ENCODE results near the gene MTERF4. TPM values are rescaled to one million over a fixed set of nuclear protein-coding genes. Genes with fewer than 3 reads are reported as not detected.

The MTERF4 gene
- total and polyA plus RNA-seq, 2 of the 13 experiments (the other 11 are each of a cell fraction or from before 2014, with no cell fraction given), result 50.5 to 59.8 TPM

DNA sequence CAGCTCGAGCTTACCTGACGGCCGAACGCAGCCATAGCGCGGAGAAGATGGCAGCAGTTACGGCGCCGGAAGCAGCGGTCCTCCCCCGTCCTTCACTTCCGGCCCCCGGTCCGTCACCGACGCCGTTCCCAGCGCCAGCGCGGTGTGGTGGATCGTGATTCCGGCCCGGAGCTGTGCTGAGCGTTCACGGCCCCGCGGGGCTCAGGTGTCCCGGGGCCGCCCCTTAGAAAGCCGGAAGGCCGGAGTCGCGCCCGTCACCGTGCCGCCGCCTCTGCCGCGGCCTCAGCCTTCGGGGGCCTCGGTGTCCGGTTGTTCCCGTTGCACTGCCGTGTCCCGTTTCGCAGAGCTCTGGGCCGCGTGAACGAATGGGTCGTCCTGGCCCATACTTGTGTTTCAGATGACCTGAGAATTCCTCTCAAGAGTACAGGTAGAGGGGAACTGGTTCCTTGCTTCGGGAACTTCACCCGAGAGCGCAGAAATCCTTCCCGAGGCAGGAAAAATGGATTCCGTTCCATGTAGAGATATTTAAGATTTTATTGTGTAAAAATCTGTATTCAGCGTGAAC, at the start of gene MTERF4 (continued):
- TF ChIP-seq, protein P1, sequence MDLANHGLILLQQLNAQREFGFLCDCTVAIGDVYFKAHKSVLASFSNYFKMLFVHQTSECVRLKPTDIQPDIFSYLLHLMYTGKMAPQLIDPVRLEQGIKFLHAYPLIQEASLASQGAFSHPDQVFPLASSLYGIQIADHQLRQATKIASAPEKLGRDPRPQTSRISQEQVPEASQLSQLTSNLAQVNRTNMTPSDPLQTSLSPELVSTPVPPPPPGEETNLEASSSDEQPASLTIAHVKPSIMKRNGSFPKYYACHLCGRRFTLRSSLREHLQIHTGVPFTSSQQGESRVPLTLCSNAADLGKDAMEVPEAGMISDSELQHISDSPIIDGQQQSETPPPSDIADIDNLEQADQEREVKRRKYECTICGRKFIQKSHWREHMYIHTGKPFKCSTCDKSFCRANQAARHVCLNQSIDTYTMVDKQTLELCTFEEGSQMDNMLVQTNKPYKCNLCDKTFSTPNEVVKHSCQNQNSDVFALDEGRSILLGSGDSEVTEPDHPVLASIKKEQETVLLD (CRISPR knock-in tag; IDR thresholded peaks at IDR 0.05; ENCODE audit: low read depth), result peak; percentile 100
- TF ChIP-seq ZNF83 (CRISPR knock-in tag; IDR thresholded peaks at IDR 0.05; ENCODE audit: borderline replicate concordance) (no peak; the same call in 1 of the 2 replicates), ARID4A (CRISPR knock-in tag; IDR thresholded peaks at IDR 0.05; ENCODE audit: borderline replicate concordance) (peak; percentile 99), ZSCAN29 (CRISPR knock-in tag; conservative IDR thresholded peaks at IDR 0.05) (peak; percentile 94; the same call in 1 of the 2 replicates), ZFP36 (IDR thresholded peaks at IDR 0.05; ENCODE audit: borderline replicate concordance, low read depth, low read length, partially characterized antibody) (peak; percentile 35), FOXM1 (CRISPR knock-in tag; IDR thresholded peaks at IDR 0.05) (peak; percentile 96), ZNF335 (CRISPR knock-in tag; IDR thresholded peaks at IDR 0.05) (peak; percentile 97), ZNF773 (CRISPR knock-in tag; IDR thresholded peaks at IDR 0.05; ENCODE audit: borderline replicate concordance) (peak; percentile 82; the same call in 1 of the 2 replicates), THYN1 (CRISPR knock-in tag; IDR thresholded peaks at IDR 0.05; ENCODE audit: borderline replicate concordance, low read depth) (no peak), PRDM4 (CRISPR knock-in tag; IDR thresholded peaks at IDR 0.05; ENCODE audit: borderline replicate concordance) (peak; percentile 83), ZNF746 (CRISPR knock-in tag; IDR thresholded peaks at IDR 0.05) (peak; percentile 91), KMT2A (CRISPR knock-in tag; IDR thresholded peaks at IDR 0.05) (peak; percentile 100), MAF1 (CRISPR knock-in tag; IDR thresholded peaks at IDR 0.05; ENCODE audit: borderline replicate concordance) (peak; percentile 98), SIX4 (CRISPR knock-in tag; IDR thresholded peaks at IDR 0.05) (peak; percentile 94), ZNF10 (CRISPR knock-in tag; IDR thresholded peaks at IDR 0.05; ENCODE audit: borderline replicate concordance, low read depth) (no peak), SUZ12 (IDR thresholded peaks at IDR 0.05; ENCODE audit: low read depth, low read length) (no peak), MAX (IDR thresholded peaks at IDR 0.05) (peak; percentile 97), ZUFSP (CRISPR knock-in tag; IDR thresholded peaks at IDR 0.05; ENCODE audit: borderline replicate concordance) (no peak)
- TF ChIP-seq, protein P2, sequence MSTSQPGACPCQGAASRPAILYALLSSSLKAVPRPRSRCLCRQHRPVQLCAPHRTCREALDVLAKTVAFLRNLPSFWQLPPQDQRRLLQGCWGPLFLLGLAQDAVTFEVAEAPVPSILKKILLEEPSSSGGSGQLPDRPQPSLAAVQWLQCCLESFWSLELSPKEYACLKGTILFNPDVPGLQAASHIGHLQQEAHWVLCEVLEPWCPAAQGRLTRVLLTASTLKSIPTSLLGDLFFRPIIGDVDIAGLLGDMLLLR (CRISPR knock-in tag; IDR thresholded peaks at IDR 0.05), result peak; percentile 98
